HepG2 (cell line): ENCODE data around the gene DDI2. TPM values are rescaled to one million over a fixed set of nuclear protein-coding genes. Genes with fewer than 3 reads are reported as not detected.

Experiments
- CC2D1A ChIP-seq: sonication (generic); formaldehyde crosslinking; IDR thresholded peaks from 2 replicates; pipeline ENCODE4 v1.8.1; 2023; ENCODE audit warnings: mild to moderate bottlenecking, missing genetic modification reagents
- FOXM1 ChIP-seq: sonication (generic); formaldehyde crosslinking; IDR thresholded peaks from 2 replicates; pipeline ENCODE4 v1.5.0; 2020; ENCODE audit warnings: missing genetic modification reagents
- GABPB1 ChIP-seq: IDR thresholded peaks from 2 replicates; pipeline ENCODE4 v1.6.1; 2016; ENCODE audit warnings: mild to moderate bottlenecking, missing genetic modification reagents, moderate library complexity, missing compliant biosample characterization
- NFKBIZ ChIP-seq: IDR thresholded peaks from 2 replicates; pipeline ENCODE4 v1.6.1; 2018; ENCODE audit warnings: missing genetic modification reagents, missing compliant biosample characterization
- POLR2AphosphoS5 ChIP-seq: IDR thresholded peaks from 2 replicates; pipeline ENCODE4 v1.6.1; 2012; ENCODE audit warnings: low read depth, low read length
- REL ChIP-seq: sonication (generic); formaldehyde crosslinking; conservative IDR thresholded peaks from 2 replicates; pipeline ENCODE4 v1.8.0; 2022; ENCODE audit warnings: mild to moderate bottlenecking, missing genetic modification reagents, moderate library complexity
- SOX6 ChIP-seq, 2 experiments: fragments of 450-650 bp in 1 of 2; sonication (generic) in 1 of 2; formaldehyde crosslinking in 1 of 2; IDR thresholded peaks; 2 replicates each; pipeline versions ENCODE4 v1.4.0 to v1.6.1; 2017 to 2020; ENCODE audit warnings: antibody characterized with exemption in 1 of 2, mild to moderate bottlenecking in 1 of 2, missing genetic modification reagents in 1 of 2
- SRY ChIP-seq: sonication (generic); formaldehyde crosslinking; IDR thresholded peaks from 2 replicates; pipeline ENCODE4 v1.8.0; 2022; ENCODE audit warnings: mild to moderate bottlenecking, missing genetic modification reagents
- ZFP41 ChIP-seq: sonication (generic); formaldehyde crosslinking; IDR thresholded peaks from 2 replicates; pipeline ENCODE4 v1.4.0; 2020; ENCODE audit warnings: mild to moderate bottlenecking, missing genetic modification reagents, borderline replicate concordance
- ZNF160 ChIP-seq: sonication (generic); formaldehyde crosslinking; IDR thresholded peaks from 2 replicates; pipeline ENCODE4 v1.8.0; 2022; ENCODE audit warnings: mild to moderate bottlenecking, inconsistent platforms, missing genetic modification reagents
- ZNF350 ChIP-seq: sonication (generic); formaldehyde crosslinking; IDR thresholded peaks from 2 replicates; pipeline ENCODE4 v1.4.0; 2020; ENCODE audit warnings: mild to moderate bottlenecking, low read depth, missing genetic modification reagents, borderline replicate concordance
- ZNF451 ChIP-seq: sonication (generic); formaldehyde crosslinking; IDR thresholded peaks from 2 replicates; pipeline ENCODE4 v1.5.0; 2020; ENCODE audit warnings: mild to moderate bottlenecking, missing genetic modification reagents
- polyA plus RNA-seq, 8 experiments: library from polyadenylated mRNA; depleted of rRNA in 3 of 8; stranded (reverse) in 7 of 8; unstranded in 1 of 8; fragments of >200 nt; fragmentation: Illumina TruSeq in 4 of 8; extraction: Trizol in 4 of 8; gene quantifications; 2 replicates each; pipeline versions ENCODE4 v1.2.1 to v1.2.3, GENCODE V29; 2011 to 2016; ENCODE audit warnings: low read depth in 4 of 8, missing spikeins in 1 of 8, mixed read lengths in 1 of 8; ENCODE audit not compliant: insufficient read depth in 1 of 8
- total RNA-seq, 5 experiments: library from RNA; depleted of rRNA; stranded (reverse); fragments of >200 nt; fragmentation: Illumina TruSeq; extraction: Trizol; gene quantifications; 2 replicates each; pipeline ENCODE4 v1.2.3, GENCODE V29; 2016; ENCODE audit warnings: low read depth in 1 of 5
- TF ChIP-seq, protein P1 (sequence below): sonication (generic); formaldehyde crosslinking; IDR thresholded peaks from 2 replicates; pipeline ENCODE4 v1.4.0; 2020; ENCODE audit warnings: mild to moderate bottlenecking, missing genetic modification reagents
- TF ChIP-seq, protein P2 (sequence below): sonication (generic); formaldehyde crosslinking; IDR thresholded peaks from 2 replicates; pipeline ENCODE4 v1.4.0; 2020; ENCODE audit warnings: low read depth, mild to moderate bottlenecking, missing genetic modification reagents
- TF ChIP-seq, protein P3 (sequence below): sonication (generic); formaldehyde crosslinking; IDR thresholded peaks from 2 replicates; pipeline ENCODE4 v1.4.0; 2020; ENCODE audit warnings: missing genetic modification reagents, borderline replicate concordance

Gene DDI2
- total and polyA plus RNA-seq, 2 of the 13 experiments (the other 11 are each of a cell fraction or from before 2014, with no cell fraction given): 8.5 to 25.7 TPM

DNA sequence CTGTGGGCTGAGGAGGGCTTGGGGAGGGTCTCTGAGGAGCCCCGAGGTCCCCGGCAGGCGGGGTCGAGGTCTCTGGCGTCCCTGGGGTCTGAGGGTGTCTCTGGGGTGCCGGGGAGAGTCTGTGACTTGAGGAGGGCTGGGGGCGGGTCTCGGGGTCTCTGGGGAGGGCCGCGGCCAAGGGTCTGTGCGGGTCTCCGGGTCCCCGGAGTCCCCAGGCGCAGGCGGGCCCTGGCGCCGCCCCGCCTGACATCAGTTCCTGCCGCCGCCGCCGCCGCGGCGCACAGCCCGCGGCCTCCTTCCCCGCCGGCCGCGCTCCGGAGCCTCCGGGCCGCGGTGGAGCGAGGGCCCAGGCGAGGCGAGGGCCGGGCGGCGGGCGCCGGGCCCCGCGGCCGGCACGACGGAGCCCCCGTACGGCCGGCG lies 66.8 kb downstream of the DDI2 start, which contains the start of gene PLEKHM2 (continued):
- no peak for TF ChIP-seq ZNF451
- TF ChIP-seq, protein P1, sequence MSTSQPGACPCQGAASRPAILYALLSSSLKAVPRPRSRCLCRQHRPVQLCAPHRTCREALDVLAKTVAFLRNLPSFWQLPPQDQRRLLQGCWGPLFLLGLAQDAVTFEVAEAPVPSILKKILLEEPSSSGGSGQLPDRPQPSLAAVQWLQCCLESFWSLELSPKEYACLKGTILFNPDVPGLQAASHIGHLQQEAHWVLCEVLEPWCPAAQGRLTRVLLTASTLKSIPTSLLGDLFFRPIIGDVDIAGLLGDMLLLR (CRISPR knock-in tag): no peak
- no peak for TF ChIP-seq ZNF160
- TF ChIP-seq REL (CRISPR knock-in tag): no peak
- no peak for TF ChIP-seq NFKBIZ (CRISPR knock-in tag)
- peak; percentile 30; the same call in 1 of the 2 replicates for TF ChIP-seq POLR2AphosphoS5
- TF ChIP-seq ZFP41: no peak
- TF ChIP-seq CC2D1A: no peak
- TF ChIP-seq GABPB1 (CRISPR knock-in tag): peak; percentile 77
- TF ChIP-seq, protein P2, sequence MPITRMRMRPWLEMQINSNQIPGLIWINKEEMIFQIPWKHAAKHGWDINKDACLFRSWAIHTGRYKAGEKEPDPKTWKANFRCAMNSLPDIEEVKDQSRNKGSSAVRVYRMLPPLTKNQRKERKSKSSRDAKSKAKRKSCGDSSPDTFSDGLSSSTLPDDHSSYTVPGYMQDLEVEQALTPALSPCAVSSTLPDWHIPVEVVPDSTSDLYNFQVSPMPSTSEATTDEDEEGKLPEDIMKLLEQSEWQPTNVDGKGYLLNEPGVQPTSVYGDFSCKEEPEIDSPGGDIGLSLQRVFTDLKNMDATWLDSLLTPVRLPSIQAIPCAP (CRISPR knock-in tag): no peak
- no peak for TF ChIP-seq FOXM1 (CRISPR knock-in tag)
- TF ChIP-seq SRY (CRISPR knock-in tag): no peak
- TF ChIP-seq, protein P3, sequence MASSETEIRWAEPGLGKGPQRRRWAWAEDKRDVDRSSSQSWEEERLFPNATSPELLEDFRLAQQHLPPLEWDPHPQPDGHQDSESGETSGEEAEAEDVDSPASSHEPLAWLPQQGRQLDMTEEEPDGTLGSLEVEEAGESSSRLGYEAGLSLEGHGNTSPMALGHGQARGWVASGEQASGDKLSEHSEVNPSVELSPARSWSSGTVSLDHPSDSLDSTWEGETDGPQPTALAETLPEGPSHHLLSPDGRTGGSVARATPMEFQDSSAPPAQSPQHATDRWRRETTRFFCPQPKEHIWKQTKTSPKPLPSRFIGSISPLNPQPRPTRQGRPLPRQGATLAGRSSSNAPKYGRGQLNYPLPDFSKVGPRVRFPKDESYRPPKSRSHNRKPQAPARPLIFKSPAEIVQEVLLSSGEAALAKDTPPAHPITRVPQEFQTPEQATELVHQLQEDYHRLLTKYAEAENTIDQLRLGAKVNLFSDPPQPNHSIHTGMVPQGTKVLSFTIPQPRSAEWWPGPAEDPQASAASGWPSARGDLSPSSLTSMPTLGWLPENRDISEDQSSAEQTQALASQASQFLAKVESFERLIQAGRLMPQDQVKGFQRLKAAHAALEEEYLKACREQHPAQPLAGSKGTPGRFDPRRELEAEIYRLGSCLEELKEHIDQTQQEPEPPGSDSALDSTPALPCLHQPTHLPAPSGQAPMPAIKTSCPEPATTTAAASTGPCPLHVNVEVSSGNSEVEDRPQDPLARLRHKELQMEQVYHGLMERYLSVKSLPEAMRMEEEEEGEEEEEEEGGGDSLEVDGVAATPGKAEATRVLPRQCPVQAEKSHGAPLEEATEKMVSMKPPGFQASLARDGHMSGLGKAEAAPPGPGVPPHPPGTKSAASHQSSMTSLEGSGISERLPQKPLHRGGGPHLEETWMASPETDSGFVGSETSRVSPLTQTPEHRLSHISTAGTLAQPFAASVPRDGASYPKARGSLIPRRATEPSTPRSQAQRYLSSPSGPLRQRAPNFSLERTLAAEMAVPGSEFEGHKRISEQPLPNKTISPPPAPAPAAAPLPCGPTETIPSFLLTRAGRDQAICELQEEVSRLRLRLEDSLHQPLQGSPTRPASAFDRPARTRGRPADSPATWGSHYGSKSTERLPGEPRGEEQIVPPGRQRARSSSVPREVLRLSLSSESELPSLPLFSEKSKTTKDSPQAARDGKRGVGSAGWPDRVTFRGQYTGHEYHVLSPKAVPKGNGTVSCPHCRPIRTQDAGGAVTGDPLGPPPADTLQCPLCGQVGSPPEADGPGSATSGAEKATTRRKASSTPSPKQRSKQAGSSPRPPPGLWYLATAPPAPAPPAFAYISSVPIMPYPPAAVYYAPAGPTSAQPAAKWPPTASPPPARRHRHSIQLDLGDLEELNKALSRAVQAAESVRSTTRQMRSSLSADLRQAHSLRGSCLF (CRISPR knock-in tag): no peak
- TF ChIP-seq SOX6 (IDR thresholded peaks at IDR 0.05): no peak
- TF ChIP-seq SOX6 (CRISPR knock-in tag; IDR thresholded peaks at IDR 0.05): no peak
- TF ChIP-seq ZNF350 (CRISPR knock-in tag): no peak
